Measurements from ENCODE around the gene UBL7. TPM values are rescaled to one million over a fixed set of nuclear protein-coding genes. Genes with fewer than 3 reads are reported as not detected.

Gene UBL7
- total RNA-seq, 1 experiment from 2014 or later, result 47.5 TPM

DNA sequence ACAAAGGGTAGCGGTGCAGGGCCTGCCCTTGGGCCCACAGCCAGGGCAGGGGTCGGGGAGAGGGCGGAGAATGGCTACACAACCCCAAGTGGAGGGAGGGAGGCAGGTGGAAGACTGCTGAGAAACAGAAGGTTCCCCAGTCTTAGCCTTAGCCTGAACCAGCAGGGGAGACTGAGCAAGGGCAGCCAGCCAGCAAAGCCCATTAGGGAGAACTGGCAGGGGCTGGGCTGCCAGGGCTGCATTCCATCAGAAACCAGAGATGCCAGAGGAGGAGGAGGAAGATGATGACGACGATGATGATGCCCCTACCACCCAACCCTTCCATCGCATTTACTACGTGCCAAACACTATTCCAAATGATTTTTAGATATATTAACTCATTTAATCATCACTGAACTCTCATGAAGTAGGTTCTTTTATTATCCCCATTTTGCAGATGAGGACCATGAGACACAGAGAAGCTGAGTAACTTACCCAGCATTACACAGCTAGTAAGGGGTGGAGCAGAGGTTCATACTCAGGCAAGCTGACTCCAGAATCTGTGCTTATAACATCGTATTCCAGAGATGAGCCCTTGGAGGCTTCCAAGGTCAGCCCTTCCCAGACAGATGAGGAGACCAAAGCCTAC, 35.9 kb downstream of the UBL7 start:
- no peak overlapping the region for H2BK5ac ChIP-seq (ENCODE audit: insufficient read length, low read length)
- Mint-ChIP-seq H3K36me3 (ENCODE audit: insufficient read depth in 1 of 3, low read depth in 3 of 3) (no peaks in the 10 kb centered on the region; a peak in 1 of 7 replicates), H3K4me1 (peaks cover 43 to 48% of the 10 kb centered on the region in 2 experiments), H3K4me3 (no peak overlapping the region), H3K27me3 (ENCODE audit: low read depth) (peaks cover 3% of the 10 kb centered on the region), H3K27ac (no peak overlapping the region; a peak in 1 of 7 replicates), H3K9me3 (no peaks in the 10 kb centered on the region)
- DNase-seq, result no peak
- no peak overlapping the region for H3K56ac ChIP-seq (ENCODE audit: insufficient read length, low read depth, low read length)
- H3K9ac ChIP-seq (ENCODE audit: extremely low read depth, insufficient read length, low read length), result no peak overlapping the region
- no CpG with 5 or more reads among the region's 8 CpGs for WGBS (ENCODE audit: extremely low coverage, insufficient read length, low lambda C conversion rate)
- TF ChIP-seq, protein P1, sequence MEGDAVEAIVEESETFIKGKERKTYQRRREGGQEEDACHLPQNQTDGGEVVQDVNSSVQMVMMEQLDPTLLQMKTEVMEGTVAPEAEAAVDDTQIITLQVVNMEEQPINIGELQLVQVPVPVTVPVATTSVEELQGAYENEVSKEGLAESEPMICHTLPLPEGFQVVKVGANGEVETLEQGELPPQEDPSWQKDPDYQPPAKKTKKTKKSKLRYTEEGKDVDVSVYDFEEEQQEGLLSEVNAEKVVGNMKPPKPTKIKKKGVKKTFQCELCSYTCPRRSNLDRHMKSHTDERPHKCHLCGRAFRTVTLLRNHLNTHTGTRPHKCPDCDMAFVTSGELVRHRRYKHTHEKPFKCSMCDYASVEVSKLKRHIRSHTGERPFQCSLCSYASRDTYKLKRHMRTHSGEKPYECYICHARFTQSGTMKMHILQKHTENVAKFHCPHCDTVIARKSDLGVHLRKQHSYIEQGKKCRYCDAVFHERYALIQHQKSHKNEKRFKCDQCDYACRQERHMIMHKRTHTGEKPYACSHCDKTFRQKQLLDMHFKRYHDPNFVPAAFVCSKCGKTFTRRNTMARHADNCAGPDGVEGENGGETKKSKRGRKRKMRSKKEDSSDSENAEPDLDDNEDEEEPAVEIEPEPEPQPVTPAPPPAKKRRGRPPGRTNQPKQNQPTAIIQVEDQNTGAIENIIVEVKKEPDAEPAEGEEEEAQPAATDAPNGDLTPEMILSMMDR (conservative IDR thresholded peaks at IDR 0.05), result no peak
- no peak overlapping the region for H3K4me2 ChIP-seq (ENCODE audit: insufficient read depth, insufficient read length, low read length)
- H3K4me1 ChIP-seq (ENCODE audit: insufficient read depth, low read length), result peaks cover 7% of the 10 kb centered on the region; the same call in 1 of the 2 replicates
- H4K20me1 ChIP-seq (ENCODE audit: control insufficient read depth, insufficient read depth, insufficient read length), result no peaks in the 10 kb centered on the region
- no peak overlapping the region for H3T11ph ChIP-seq (ENCODE audit: low read length)
- no peak overlapping the region for H2BK12ac ChIP-seq (ENCODE audit: insufficient read length, low read depth, low read length)
- no peak overlapping the region for H4K8ac ChIP-seq (replicated peaks; ENCODE audit: insufficient read length, low read depth, low read length)
- no peak overlapping the region for H4K91ac ChIP-seq (ENCODE audit: insufficient read length, low read depth, low read length)
- no peaks in the 10 kb centered on the region for H3K9me3 ChIP-seq (ENCODE audit: control insufficient read depth, low read depth, low read length)
- no peak overlapping the region for H3K14ac ChIP-seq (ENCODE audit: insufficient read depth, low read length)
- H4K5ac ChIP-seq (ENCODE audit: insufficient read length, low read depth, low read length), result no peak overlapping the region
- H3K79me2 ChIP-seq (ENCODE audit: insufficient read depth, low read length), result peaks cover 3% of the 10 kb centered on the region; the same call in 1 of the 2 replicates
- H3K18ac ChIP-seq (ENCODE audit: insufficient read length, low read depth, low read length), result no peak overlapping the region
- H3K27ac ChIP-seq (ENCODE audit: insufficient read length, low read depth, low read length), result no peak overlapping the region
- no peak overlapping the region for H2BK15ac ChIP-seq (ENCODE audit: low read depth, low read length)
- no peak overlapping the region for H2BK120ac ChIP-seq (ENCODE audit: low read depth, low read length, poor library complexity, severe bottlenecking)
- H3K23ac ChIP-seq (ENCODE audit: insufficient read length, low read depth, low read length), result no peak overlapping the region
- H3K23me2 ChIP-seq (ENCODE audit: insufficient read length, low read depth, low read length, poor library complexity, severe bottlenecking), result no peaks in the 10 kb centered on the region
- no peak overlapping the region for H2AK5ac ChIP-seq (ENCODE audit: insufficient read length, low read length)
- no peak overlapping the region for H2AFZ ChIP-seq (ENCODE audit: low read length)
- H3K27me3 ChIP-seq (ENCODE audit: insufficient read depth, low read length), result no peaks in the 10 kb centered on the region
- H3K4ac ChIP-seq (ENCODE audit: low read depth, low read length), result no peak overlapping the region
- no peak overlapping the region for H2BK20ac ChIP-seq (ENCODE audit: low read depth, low read length, poor library complexity, severe bottlenecking)
- H3K79me1 ChIP-seq (ENCODE audit: insufficient read depth, low read depth, low read length, poor library complexity, severe bottlenecking), result no peaks in the 10 kb centered on the region

Data from H9 (cell line).